Chondrocyte (in vitro differentiated cells): ENCODE data around the gene PCDH12. TPM values are rescaled to one million over a fixed set of nuclear protein-coding genes. Genes with fewer than 3 reads are reported as not detected.

Source experiments
- DNase-seq: peaks from one replicate; pipeline ENCODE4 v3.0.0; 2021; ENCODE audit warnings: mixed read lengths, low spot score
- H3K27ac Mint-ChIP-seq: one replicate; pipeline ENCODE4 v1.8.0; 2021; ENCODE audit warnings: mild to moderate bottlenecking, moderate library complexity, mixed read lengths; ENCODE audit not compliant: unreplicated experiment
- H3K27me3 Mint-ChIP-seq: 2 replicates; pipeline ENCODE4 v1.8.0; 2021; ENCODE audit warnings: low read depth, mixed read lengths
- H3K36me3 Mint-ChIP-seq: 2 replicates; pipeline ENCODE4 v1.8.0; 2021; ENCODE audit warnings: low read depth, mixed read lengths
- H3K4me1 Mint-ChIP-seq: 2 replicates; pipeline ENCODE4 v1.8.0; 2021; ENCODE audit warnings: low read depth, mild to moderate bottlenecking, mixed read lengths
- H3K4me3 Mint-ChIP-seq: one replicate; pipeline ENCODE4 v1.8.0; 2021; ENCODE audit warnings: mild to moderate bottlenecking, moderate library complexity, mixed read lengths; ENCODE audit not compliant: unreplicated experiment
- H3K9me3 Mint-ChIP-seq: 2 replicates; pipeline ENCODE4 v1.8.0; 2021; ENCODE audit warnings: low read depth, mixed read lengths
- long read RNA-seq: library from polyadenylated mRNA; stranded (forward); transcript quantifications from one replicate; pipeline ENCODE4 v2.0.0, GENCODE V29; 2021
- total RNA-seq: library from RNA; stranded (reverse); gene quantifications from 3 replicates; pipeline ENCODE4 v1.2.1, GENCODE V29; 2021
- TF ChIP-seq, protein P1 (sequence below): fragments of 200-600 bp; sonication (generic); IDR thresholded peaks from 2 replicates; pipeline ENCODE4 v1.5.0; 2021; ENCODE audit warnings: antibody characterized with exemption, mild to moderate bottlenecking, moderate library complexity

The PCDH12 gene
- total RNA-seq, result 0.02 TPM in 1 of 3 replicates, not detected in the others
- long read RNA-seq, full-length matches to known transcripts, result 1 of 1 reads
- long read RNA-seq, partial matches to known transcripts, result 0 of 1 reads
- long read RNA-seq, other reads (novel, unspliced or antisense), result 0 of 1 reads

DNA sequence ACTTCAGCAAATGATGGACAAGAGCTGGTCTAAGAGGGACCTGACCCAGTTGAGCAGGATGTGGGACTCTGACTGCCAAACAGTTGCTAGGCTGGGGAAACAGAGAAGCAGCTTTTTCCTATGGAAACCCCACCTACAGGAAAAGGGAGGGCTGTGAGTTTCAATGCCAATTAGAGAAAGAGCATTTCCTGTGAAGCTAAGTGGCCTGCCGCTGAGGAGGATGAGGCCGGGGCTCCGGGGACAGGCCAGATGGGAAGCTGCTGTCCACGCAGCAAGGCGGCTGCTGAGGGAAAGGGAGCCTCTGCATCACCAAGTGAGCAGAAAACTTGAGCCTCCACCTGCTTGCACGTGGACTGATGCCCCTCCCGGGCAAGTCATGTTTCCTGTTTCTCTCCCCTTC is at the start of gene PCDH12:
Gene PCDH12, minus strand, starts transcription at position 90 of the 400 bp plus-strand sequence. CDS start 351 bp downstream, outside the sequence.
- no peak within 1 kb of the TSS for H3K27ac Mint-ChIP-seq

DNA sequence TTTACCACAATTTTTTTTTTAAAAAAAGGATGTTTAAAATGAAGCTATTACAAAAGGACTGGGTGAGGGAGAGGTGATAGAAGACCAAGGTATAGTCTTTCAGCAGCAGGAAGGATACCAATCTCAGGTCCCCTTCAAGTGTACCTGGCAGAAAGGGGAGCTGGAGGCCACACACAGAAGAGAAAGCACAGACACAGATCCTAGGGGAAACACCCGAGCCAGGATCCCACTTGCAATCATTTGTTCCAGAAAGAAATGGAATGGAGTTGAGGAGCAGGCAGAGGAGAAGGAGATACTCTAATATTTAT is 49.2 kb upstream of the PCDH12 start:
- TF ChIP-seq, protein P1, sequence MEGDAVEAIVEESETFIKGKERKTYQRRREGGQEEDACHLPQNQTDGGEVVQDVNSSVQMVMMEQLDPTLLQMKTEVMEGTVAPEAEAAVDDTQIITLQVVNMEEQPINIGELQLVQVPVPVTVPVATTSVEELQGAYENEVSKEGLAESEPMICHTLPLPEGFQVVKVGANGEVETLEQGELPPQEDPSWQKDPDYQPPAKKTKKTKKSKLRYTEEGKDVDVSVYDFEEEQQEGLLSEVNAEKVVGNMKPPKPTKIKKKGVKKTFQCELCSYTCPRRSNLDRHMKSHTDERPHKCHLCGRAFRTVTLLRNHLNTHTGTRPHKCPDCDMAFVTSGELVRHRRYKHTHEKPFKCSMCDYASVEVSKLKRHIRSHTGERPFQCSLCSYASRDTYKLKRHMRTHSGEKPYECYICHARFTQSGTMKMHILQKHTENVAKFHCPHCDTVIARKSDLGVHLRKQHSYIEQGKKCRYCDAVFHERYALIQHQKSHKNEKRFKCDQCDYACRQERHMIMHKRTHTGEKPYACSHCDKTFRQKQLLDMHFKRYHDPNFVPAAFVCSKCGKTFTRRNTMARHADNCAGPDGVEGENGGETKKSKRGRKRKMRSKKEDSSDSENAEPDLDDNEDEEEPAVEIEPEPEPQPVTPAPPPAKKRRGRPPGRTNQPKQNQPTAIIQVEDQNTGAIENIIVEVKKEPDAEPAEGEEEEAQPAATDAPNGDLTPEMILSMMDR, result no peak
- H3K9me3 Mint-ChIP-seq, result no peaks in the 10 kb centered on the region
- H3K4me1 Mint-ChIP-seq, result peaks cover 11% of the 10 kb centered on the region
- H3K27me3 Mint-ChIP-seq, result no peaks in the 10 kb centered on the region
- DNase-seq, result no peak
- H3K27ac Mint-ChIP-seq, result peak overlapping the region; percentile 23
- H3K36me3 Mint-ChIP-seq, result peaks cover 7% of the 10 kb centered on the region
- H3K4me3 Mint-ChIP-seq, result no peak overlapping the region

More for the DNA sequence above, at the start of gene PCDH12:
- DNase-seq, result no peak
- H3K27me3 Mint-ChIP-seq, result no peaks in the 10 kb centered on the region
- no peaks in the 10 kb centered on the region for H3K36me3 Mint-ChIP-seq
- H3K4me3 Mint-ChIP-seq, result no peak within 1 kb of the TSS
- peaks cover 6% of the 10 kb centered on the region for H3K4me1 Mint-ChIP-seq
- TF ChIP-seq, protein P1, result no peak
- no peaks in the 10 kb centered on the region for H3K9me3 Mint-ChIP-seq

DNA sequence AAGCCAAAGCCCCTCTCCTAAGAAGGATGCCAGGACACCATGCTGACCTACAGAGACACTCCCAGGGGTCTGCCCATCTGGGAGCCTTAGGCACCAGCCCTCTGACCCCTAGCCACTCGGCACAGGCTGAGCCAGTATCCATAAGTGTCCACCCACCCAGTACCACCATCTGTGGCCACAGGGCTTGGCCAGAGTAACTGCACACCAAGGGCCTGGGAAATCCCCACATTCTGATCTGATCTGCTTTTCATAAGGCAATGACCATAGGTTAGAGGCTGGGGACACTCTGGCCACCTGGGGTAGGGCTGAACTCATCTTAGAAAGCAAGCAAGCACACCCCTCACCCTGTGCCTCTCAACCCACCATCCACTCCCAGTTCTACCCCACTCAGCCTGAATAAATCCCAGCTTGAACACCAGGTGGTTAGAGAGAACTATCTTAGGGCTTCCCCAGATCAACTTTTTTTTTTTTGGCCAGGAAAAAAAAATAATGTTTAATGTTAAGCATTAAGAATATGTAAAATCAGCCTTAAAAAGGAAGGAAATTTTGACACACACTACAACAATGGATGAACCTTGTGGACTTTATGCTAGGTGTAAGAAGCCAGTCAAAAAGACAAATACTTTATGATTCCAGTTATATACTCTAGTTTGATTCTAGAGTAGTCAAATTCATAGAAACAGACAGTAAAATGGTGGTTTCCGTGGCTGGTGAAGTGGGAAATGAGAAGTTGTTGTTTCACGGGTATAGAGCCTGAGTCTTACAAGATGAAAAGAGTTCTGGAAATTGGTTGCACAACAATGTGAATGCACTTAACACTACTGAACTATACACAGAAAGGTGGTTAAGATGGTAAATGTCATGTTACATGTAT is 48.6 kb upstream of the PCDH12 start:
- no peaks in the 10 kb centered on the region for H3K27me3 Mint-ChIP-seq
- H3K4me1 Mint-ChIP-seq, result peaks cover 5% of the 10 kb centered on the region
- TF ChIP-seq, protein P1, result no peak
- H3K27ac Mint-ChIP-seq, result peak overlapping the region; percentile 23
- DNase-seq, result no peak
- peaks cover 11% of the 10 kb centered on the region for H3K36me3 Mint-ChIP-seq
- H3K4me3 Mint-ChIP-seq, result no peak overlapping the region
- no peaks in the 10 kb centered on the region for H3K9me3 Mint-ChIP-seq

DNA sequence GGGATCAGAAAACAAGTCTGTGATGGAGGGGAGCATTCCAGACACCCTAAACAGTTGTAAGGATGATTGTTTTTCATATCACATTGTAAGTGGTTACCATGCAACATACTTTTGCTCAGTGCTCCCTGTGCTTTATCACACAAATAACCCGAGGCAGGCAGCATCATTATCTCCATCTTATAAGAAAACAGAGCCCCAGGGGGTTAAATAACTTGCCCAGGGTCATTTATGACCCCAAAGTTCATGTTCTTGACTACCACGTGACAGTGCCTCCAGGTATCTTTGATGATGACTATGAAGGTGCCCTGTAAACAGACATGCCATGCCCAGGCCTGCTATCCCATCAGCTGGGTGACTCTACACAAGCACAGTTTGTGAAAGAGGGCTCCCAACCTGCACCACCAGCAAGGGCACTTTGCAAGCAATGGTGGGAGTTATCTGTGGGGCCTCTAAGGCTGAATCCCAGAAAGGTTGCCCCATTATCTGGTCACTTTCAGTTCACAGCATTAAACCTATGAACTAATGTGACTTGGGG is 45.3 kb upstream of the PCDH12 start:
- Mint-ChIP-seq H3K4me1 (peaks cover 4% of the 10 kb centered on the region), H3K36me3 (peaks cover 13% of the 10 kb centered on the region), H3K9me3 (no peaks in the 10 kb centered on the region), H3K4me3 (no peak overlapping the region), H3K27ac (no peak overlapping the region), H3K27me3 (no peaks in the 10 kb centered on the region)
- no peak for DNase-seq
- TF ChIP-seq, protein P1, result no peak

DNA sequence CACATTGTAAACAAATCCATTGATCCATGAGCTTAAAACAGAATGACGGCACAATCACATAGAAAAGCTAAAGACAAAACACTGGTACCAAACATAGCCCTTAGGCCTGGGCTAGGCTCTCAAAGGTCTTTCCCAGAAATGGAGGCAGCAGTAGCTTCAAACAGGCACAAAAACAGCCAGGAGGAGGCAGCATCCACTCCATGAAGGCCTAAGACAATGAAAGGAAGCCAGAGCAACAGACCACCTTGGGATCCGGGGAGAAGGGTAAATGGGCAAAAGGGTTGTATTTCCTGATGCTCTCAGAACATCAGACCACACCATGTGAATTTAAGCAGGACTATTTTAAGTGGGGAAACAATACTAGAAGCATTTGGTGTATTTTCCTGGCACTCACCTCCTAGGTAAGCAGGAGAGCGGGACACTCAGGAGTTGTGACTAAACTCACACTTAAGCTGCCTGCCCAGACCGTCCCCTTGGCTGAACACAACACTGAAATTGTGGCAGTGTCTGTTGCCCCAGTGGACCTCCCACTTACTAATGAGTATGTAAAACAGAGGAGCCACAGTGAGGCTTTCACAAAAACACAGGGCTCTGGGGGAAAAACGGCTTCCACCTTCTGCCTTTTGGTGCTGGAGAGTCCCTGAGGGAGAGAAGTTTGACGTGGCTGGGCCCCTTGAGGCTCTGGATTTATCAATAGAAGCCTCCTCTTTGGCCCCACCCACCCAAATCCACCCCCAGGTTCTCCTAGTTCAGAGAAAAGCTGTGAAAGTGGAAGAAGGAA is 42.9 kb upstream of the PCDH12 start:
- Mint-ChIP-seq H3K27me3 (no peaks in the 10 kb centered on the region), H3K27ac (peak overlapping the region; percentile 34), H3K4me1 (peaks cover 4% of the 10 kb centered on the region), H3K36me3 (peaks cover 15% of the 10 kb centered on the region), H3K4me3 (no peak overlapping the region), H3K9me3 (no peaks in the 10 kb centered on the region)
- DNase-seq, result no peak
- TF ChIP-seq, protein P1, result peak; percentile 67
